ENCODE results near the gene OBSL1.

The OBSL1 gene

GRCh38 chr2:219567791-219568361 is 3.5 kb downstream of the OBSL1 start:
- no peak for TF ChIP-seq CTCF (IDR thresholded peaks at IDR 0.05; ENCODE audit: control extremely low read depth, extremely low read depth, low read depth, missing control alignments)
- CTCF ChIA-PET: interaction anchor here (2.3 kb wide), 1 partner anchor 13 kb away, joined by 7 read pairs; no protein-coding TSS in a partner anchor
- POLR2A ChIA-PET: no interaction called here
- DNase-seq (ENCODE audit: extremely low spot score): no peak

- no peak for DNase-seq (ENCODE audit: extremely low spot score)
- CTCF ChIA-PET: interaction anchor here (2.3 kb wide), 1 partner anchor 12 kb away, joined by 7 read pairs; no protein-coding TSS in a partner anchor
- POLR2A ChIA-PET: no interaction called here
- no peak for TF ChIP-seq CTCF (IDR thresholded peaks at IDR 0.05; ENCODE audit: control extremely low read depth, extremely low read depth, low read depth, missing control alignments)
Measured at GRCh38 chr2:219567131-219567530, 4.2 kb downstream of the OBSL1 start.

- DNase-seq (ENCODE audit: extremely low spot score): no peak
- ChIA-PET CTCF (interaction anchor here (1.4 to 2.3 kb wide), 2 partner anchors 11 to 37 kb away, joined by 3 to 7 read pairs; no protein-coding TSS in a partner anchor), POLR2A (no interaction called here)
Measured at GRCh38 chr2:219566640-219567039, 4.7 kb downstream of the OBSL1 start.

GRCh38 chr2:219565130-219566080 is 5.9 kb downstream of the OBSL1 start:
- ChIA-PET CTCF (interaction anchor here (1.4 to 2.3 kb wide), 2 partner anchors 10 to 35 kb away, joined by 3 to 7 read pairs; no protein-coding TSS in a partner anchor), POLR2A (no interaction called here)
- no peak for DNase-seq (ENCODE audit: extremely low spot score)
- TF ChIP-seq CTCF (IDR thresholded peaks at IDR 0.05; ENCODE audit: control extremely low read depth, extremely low read depth, low read depth, missing control alignments): no peak

More at GRCh38 chr2:219566640-219567039, 4.7 kb downstream of the OBSL1 start:
- no peak for TF ChIP-seq CTCF (IDR thresholded peaks at IDR 0.05; ENCODE audit: control extremely low read depth, extremely low read depth, low read depth, missing control alignments)

GRCh38 chr2:219563271-219563928 is 7.9 kb downstream of the OBSL1 start:
- no peak for DNase-seq (ENCODE audit: extremely low spot score)
- ChIA-PET POLR2A (no interaction called here), CTCF (interaction anchor here (1.2 to 5.3 kb wide), 3 partner anchors 13 to 161 kb away, joined by 3 to 66 read pairs (median 38); partner anchors contain the start of genes CHPF and TMEM198)
- no peak for TF ChIP-seq CTCF (IDR thresholded peaks at IDR 0.05; ENCODE audit: control extremely low read depth, extremely low read depth, low read depth, missing control alignments)

Data from GM10248 (cell line).